KG1 (cell line): Measurements from ENCODE around the gene NUP54.

ENCODE experiments used
- DNase-seq: peaks from one replicate; lab custom pipeline; 2025; lab: John Stamatoyannopoulos, UW

Gene NUP54, protein sequence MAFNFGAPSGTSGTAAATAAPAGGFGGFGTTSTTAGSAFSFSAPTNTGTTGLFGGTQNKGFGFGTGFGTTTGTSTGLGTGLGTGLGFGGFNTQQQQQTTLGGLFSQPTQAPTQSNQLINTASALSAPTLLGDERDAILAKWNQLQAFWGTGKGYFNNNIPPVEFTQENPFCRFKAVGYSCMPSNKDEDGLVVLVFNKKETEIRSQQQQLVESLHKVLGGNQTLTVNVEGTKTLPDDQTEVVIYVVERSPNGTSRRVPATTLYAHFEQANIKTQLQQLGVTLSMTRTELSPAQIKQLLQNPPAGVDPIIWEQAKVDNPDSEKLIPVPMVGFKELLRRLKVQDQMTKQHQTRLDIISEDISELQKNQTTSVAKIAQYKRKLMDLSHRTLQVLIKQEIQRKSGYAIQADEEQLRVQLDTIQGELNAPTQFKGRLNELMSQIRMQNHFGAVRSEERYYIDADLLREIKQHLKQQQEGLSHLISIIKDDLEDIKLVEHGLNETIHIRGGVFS

DNA sequence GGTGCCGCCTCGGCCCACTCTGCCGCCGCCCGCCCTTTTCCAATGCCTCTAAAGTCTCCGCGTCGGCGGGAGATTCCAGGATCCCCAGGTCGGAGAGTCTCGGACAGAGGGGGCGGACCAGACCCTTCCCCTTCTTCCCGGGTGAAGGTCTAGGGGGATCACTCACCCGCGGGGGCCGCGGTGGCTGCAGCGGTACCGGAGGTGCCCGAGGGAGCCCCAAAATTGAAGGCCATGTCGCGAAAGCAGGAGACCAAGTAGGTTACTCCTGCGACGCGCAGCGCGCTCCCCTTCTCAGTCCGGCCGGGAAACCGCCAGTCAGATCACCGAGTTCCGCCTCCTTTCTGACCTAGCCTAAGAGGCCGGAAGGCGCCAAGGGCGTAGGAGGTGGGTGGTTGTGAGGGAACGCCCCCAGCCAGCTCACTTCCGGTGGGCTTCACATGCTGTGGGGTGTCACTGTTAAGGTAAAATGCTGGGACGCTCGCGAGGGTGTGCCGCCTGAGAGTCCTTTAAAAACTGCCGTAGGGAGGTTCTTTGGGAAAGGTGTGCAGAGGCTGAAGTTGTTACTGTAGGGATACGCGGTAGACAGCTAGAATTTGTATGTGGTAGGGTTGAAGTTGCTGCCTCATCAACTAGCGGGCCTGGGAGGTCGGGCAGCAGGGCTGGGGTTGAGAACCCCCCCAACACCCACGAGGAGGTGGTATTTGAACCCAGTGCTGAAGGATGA lies at the start of gene NUP54:
Gene NUP54 (minus strand): TSS at position 256 of the 724 bp plus-strand sequence. CDS start 23 bp downstream, at position 233.
- peak; percentile 90 for DNase-seq

DNA sequence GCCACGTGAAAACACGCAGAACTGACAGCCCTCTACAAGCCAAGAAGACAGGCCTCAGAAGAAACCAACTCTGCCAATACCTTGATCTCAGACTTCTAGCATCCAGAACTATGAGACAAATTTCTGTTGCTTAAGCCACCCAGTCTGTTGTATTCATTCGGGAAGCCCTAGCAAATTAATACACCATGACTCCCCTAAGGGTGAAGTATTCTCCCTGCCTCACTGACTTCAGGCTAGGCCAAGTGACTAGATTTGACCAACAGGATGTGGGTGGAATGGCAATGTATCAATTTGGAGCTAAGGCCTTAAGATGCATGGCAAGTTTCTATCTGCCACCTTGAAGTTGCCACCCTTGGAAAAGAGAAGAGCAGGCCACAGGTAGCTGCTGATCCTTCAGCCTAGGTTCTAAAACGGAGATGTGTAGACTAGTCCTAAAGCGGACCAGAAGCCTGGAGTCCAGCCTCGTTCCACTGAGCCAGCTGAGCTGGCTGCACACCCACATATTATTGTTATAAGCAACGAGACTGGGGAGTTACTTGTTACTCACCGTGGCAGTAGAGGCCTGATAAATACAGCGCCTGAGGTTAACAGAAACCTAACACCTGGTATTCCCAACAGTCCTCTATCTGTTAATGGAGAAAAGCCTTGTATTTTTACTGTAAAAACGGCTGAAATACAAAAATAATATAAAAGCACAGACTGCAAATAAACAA lies 49.0 kb upstream of the NUP54 start:
- no peak for DNase-seq

DNA sequence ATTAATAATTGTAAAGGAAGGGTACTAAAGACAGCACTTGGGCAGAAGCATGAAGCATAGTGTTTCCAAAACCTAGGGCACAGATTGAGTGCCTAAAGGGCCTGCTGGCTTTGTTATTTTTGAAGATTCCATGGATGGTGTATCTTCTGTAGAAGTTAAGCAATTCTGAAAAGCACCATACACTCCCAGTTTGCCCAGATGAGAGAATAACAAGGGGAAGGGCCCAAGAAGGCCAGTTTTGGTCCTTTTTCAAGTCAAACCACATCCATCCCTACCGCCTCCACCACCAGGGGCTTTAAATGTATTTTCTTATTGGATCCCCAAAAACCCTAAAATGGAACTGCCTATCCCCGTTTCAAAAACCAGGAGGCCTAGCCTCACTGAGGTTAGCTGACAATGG lies 48.2 kb upstream of the NUP54 start:
- DNase-seq: no peak

DNA sequence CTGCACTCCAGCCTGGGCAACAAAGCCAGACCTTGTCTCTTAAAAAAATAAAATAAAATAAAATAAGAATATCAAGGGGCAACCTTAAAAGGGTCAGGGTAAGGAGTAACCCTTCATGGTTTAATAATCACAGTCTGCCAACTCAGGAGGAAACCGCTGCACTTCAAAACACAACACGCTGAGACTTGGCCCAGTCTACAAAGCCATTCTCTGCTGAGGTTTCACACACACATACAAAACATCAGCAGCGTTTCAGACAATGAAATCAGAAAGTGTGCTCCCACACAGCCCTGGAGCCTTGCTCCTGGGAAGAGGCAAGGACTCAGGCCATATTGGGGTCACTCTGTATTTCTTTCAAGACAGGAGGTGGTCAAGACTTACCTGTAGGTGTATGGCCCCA lies 47.1 kb upstream of the NUP54 start:
- DNase-seq: no peak

DNA sequence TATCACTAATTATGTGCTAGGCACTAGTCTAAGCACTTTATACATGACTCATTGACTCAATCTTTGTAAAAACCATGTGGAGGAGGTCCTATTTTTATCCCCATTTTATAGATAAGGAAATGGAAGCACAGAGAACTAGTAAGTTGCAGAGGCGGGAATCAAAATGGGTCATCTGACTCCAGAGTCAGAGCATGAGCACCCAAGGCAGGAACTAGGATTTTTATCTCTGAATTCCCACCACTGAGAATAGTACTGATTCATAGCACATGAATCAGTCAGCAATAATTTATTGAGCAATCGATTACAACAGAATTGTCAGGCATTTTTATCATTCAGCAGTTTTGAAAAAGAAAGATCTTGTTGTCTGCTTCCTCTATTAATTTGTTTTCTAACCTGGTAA lies 46.1 kb upstream of the NUP54 start:
- no peak for DNase-seq

DNA sequence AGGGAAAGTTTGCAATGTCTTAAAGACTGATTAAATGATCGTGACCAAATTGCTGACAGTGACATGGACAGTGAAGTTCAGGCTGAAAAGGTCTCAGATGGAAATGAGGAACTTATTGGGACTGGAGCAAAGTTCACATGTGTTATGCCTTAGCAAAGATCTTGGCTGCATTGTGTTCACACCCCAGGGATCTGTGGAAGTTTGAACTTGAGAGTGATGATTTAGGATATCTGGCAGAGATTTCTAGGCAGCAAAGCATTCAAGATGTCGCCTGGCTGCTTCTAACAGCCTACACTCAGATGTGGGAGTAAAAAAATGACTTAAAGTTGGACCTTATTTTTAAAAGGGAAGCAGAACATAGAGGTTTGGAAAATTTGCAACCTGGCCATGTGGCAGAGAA lies 44.0 kb upstream of the NUP54 start:
- no peak for DNase-seq

DNA sequence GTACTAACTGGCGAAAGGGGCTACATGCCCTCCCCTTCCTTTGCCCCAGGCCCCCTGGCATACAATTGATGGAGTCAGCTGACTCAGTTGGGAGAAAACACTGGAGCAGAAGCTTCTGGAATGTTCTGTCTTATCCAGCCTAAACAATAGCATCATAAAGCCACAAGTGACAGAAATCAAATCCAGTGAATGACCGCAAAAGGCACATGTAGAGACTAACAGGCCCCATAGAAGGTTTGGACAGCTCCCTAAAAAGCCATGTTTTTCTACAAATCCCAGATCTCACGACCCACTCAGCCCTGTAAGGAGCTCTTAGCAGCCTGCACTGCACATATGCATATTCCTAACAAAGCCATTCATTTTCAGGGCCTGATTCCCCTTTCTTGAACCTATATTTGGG lies 40.4 kb upstream of the NUP54 start:
- no peak for DNase-seq

DNA sequence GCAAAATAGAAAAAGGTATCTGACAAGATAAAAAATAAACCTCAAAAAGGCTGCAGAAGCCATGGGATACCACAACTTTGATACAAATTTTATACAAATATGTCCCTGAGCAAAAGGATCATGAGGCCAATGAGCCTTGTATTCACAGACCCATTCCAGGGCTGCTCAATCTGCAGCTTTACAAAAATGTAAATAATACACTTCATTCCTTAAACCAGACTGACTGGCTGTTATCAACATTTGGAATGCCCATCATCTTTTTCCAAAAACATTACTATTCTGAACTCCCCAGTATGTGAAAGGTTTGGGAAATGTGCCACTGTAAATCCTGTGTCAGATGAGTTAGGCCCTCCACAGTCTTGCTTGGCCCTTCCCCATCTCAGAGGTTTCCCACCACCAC lies 40.0 kb upstream of the NUP54 start:
- no peak for DNase-seq

DNA sequence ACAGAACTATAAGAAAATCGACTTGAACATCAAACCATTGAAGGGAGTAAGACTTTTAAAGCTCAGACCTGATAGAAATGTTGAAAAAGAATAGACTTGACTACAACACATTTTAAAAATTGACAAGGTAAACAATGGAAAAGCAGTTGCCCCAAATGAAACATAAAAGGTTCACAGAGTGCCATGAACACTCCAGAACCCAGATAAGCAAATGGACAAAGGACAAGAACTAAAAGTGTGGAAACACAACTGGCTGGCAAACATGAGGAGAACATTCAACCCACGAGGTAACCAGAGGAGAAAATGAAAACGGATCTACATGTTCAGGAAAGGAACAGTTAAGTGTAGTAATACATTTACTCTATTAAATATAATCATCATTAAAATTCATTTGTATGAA lies 39.0 kb upstream of the NUP54 start:
- no peak for DNase-seq

DNA sequence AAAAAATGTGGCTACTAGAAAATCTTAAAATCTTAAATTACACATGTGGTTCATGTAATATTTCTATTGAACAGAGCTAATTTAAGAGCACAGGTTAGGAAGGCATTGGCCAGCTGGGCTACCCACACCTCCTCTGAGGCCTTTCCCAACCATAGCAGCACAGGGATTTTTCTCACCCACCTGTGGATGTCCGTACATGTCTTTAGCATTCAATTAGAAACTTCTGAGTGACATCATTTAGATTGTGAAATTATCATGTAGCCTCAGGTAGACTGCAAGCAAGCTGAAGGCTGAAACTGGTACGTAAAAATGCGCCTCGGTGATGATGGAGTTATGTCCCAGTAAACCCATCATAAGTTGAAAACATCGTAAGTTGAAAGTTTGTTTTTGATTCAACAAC lies 34.3 kb upstream of the NUP54 start:
- no peak for DNase-seq

DNA sequence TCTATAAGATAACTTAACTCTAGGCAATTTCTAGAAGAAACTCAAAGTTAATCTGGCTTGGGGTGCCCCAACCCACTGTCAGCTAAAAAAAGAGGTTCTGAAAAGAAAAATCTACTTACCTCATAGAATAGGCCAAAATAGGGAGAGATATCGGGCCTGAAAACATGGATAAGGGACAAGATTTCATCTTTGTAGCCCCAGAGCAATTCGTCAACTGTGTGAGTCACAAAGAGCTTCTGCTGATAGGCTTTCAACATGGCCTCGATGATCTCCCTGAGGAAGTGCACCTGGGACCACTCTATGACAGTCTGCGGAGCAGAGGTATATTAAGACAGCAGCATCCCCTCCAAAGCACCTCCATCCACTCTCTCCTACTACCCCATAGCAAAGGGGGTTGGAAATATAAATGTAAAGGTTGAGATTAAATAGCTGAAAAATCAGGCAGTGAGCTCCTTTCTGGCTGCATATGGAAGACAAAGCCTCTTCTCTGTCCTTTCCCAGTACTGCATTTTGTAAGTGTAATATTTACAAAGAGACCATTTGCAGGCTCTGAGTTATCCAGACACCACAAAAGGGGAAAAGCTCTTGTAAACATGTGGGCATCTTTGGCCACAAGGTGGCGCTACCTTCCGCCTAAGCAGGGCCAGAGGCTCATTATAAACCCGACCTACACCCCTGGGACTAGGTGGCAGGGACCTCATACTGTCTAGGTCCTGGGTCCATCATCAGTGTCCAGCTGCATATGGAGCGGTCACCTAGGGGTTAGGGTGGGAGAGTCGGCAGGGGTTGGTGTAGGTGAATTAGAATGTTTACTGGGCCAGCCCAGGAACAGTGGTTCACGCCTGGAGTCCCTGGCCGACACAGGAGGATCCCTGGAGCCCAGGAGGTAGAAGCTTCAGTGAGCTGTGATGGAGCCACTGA lies 31.5 kb upstream of the NUP54 start:
- DNase-seq: peak; percentile 79

DNA sequence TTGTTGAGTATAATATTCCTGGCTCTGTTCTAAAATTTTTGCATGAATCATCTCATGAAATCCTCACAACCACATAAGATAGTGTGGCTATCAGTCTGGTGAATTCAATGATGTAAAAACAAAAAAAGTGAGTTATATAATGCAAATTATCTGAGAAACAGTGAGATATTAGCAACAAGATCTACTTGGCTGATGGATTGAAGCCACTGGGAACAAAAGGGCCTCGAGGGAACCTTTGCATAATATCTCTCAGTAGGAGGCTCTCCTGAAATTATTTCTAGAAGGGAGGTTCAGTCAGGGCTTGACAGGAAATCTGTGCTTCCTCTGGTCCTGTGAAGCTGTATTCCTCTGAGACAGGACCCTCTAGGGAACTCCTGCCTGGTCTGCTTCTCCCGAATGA lies 30.1 kb upstream of the NUP54 start:
- DNase-seq: no peak

DNA sequence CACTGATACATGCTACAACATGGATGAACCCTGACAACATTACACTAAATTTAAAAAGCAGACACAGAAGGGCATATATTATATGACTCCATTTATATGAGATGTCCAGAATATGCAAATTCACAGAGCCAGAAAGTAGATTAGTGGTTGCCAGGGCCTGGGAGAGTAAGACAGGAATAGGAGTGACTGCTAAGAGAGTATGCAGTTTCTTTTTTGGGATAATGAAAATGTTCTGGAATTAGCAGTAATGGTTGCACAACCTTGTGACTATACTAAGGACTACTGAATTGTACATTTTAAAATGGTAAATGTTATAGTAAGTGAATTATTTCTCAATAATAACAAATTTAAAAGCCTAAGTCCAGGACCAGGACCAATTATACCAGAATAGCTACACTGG lies 29.5 kb upstream of the NUP54 start:
- DNase-seq: no peak

DNA sequence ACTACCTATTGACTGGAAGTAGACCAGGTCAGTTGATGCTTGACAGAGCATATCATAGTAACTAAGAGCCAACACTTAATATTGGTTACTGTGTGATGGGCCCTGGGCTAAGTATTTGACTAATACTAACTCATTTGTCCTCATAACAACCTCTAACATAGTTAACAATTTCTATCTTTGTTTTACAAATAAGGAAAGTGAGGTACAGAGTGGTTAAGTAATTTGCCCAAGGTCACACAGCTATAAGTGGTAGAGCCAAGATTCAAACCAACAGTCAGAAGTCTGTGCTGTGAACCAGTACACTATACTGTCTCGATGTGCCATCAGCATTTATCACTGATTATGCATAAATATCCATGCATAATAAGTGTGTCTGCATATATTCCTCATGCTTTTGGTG lies 27.1 kb upstream of the NUP54 start:
- no peak for DNase-seq

DNA sequence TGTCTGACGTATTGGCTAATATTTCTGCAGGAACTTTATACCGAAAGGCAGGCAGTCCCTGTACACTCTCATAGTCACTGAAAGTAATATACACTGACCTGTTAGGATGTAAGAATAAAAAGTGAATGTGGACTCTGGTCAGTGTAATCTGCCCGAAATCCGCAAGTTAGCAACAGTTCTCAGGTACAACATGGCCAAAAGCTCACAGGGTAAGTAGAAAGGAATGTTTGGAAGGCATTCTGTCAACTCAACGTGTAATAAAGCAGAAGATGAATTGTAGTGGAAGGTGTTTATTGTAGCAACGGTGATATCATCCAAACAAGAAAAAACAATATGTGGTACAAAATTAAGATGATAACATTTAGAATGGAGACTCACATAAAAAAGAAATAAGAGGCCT lies 26.0 kb upstream of the NUP54 start:
- DNase-seq: no peak

DNA sequence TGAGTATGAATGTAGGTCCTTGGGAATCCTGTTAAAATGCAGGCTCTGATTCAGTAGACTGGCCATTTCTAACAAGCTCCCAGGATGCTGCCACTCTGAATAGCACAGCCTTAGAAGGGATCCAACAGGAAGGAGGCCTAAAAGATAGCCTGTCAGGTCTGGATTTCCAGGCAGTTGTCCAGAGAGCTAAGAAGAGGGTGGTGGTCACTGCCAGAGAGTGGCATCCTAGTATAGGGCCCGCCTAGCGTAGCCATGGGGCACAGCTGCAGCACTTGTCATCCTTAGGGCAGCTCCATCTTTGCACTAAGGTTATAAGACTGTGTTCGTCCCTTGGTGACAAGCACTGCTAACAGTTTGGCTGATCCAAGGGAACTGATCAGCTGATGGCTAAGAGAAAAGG lies 20.5 kb upstream of the NUP54 start:
- DNase-seq: no peak

DNA sequence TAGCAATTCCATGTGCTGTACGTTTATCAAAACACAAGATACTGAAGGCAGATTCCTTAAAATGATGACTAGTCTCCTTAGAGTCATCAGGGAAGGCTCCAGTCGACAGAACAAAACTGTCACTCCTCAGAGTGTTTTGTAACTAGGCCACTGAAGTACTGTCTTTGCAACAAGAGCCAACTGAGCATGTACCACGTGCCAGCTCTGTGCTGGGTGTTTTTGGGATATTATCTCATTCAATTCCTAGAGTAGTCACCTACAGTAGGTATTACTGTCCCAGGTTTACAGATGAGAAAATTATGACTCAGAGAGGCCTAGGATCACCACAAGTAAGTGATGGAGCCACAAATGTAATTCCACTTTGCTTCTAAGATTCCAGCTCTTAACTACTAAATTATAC lies 18.3 kb upstream of the NUP54 start:
- no peak for DNase-seq

DNA sequence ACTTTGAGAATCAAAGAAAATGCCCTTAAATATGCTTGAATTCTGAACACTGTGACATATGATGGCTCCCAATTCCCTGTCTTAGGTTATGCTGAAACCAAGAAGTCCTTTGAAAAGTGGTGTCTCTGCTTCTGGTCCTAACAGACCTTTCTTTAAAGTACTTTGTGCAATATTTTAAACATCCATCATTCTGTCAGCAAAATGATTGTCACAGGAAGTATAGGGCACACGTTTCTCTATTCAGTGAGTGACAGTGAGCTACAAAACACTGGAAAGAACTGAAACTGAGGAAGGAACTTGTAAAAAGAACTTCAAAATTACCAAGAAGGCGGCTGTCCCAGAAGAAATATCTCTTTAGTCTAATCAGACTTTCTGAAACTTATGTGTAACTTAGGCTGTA lies 12.2 kb upstream of the NUP54 start:
- DNase-seq: no peak

DNA sequence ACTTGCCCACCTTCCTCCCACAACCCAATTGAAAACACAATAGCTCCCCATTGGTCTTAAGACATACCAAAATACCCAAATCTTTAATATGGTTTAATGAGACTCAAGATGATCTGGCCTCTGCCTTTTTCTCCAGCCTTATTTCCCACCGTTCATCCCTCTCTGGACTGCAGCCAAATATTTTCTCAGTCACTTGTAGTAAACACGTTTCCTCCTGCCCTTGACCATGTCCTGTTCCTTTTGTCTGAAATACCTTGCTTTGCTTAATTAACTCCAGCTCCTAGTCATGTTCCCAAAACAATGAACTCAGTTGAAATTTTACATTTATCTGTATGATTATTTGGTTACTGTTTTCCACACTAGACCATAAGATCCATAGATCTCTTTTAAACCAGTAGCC lies 8.4 kb upstream of the NUP54 start:
- no peak for DNase-seq

DNA sequence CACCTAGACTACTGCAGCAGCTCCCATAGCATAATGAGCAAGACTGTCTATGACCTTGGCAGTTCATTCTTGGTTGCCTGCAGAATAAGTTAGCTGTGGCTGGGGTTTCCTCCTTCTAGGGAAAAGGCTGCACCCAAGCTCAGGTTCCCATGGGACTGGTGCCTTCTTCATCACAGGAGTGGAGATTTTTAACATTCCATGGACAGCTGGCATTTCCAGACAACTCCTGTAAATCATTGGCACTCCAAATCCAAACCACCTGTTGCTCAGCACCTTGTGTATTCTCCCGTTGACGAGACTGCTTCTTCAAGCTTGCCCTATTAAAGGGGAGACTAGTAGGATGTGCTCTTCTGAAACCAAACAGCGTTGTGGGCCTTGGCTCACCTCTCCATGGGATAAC lies 7.8 kb upstream of the NUP54 start:
- no peak for DNase-seq

DNA sequence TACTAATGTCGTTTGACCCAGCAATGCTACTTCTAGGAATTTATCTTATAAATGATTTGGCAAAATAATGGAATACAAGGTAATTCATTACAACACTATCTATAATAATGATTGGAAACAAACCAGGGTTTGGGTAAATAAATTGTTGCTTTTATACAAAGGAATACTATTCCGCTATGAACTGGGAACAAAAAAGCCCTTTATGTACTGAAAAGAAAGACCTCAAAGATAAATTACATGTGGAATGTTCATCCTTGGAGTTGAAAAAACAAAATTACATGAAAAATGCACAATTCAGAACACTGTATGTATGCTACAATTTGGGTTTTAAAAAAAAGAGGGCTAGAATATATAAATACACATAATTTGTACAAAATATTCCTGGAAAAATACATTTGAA lies 5.2 kb upstream of the NUP54 start:
- DNase-seq: no peak
